ENCODE results near the gene PRR5L. TPM values are rescaled to one million over a fixed set of nuclear protein-coding genes. Genes with fewer than 3 reads are reported as not detected.

PRR5L gene
- total and polyA plus RNA-seq, 2 experiments from 2014 or later = 3.1 to 8.9 TPM

DNA sequence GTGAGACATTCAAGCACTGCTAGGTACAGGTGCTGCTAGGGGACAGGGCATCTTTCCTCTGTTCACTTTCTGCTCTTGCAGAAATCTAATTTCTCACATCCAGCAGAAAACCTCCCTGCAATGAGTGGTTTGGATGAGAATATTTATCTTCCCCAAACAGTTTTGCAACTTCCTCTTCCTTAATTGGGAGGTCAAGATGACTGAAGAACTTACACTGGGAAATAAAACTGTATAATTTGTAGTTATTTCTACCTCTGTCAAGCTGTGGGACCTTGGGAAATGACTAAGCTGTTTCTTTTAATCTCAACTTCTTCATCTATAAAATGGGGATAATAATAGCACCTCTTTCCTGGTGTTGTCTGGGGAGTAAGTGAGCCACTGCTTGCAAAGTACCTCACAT lies 69.8 kb downstream of the PRR5L start:
- Histone ChIP-seq H2AFZ (no peak overlapping the region), H3K4me2 (no peak overlapping the region), H3K79me2 (replicated peaks; ENCODE audit: insufficient read depth) (no peaks in the 10 kb centered on the region), H3K27me3 (ENCODE audit: insufficient read depth) (peaks cover 7% of the 10 kb centered on the region; the same call in 1 of the 2 replicates), H4K20me1 (replicated peaks; ENCODE audit: insufficient read depth) (no peaks in the 10 kb centered on the region), H3K4me3 (no peak overlapping the region), H3K9me2 (ENCODE audit: insufficient read depth) (no peaks in the 10 kb centered on the region), H3K36me3 (ENCODE audit: insufficient read depth) (no peaks in the 10 kb centered on the region), H3K4me1 (ENCODE audit: insufficient read depth) (peaks cover 6% of the 10 kb centered on the region; the same call in 1 of the 2 replicates), H3K27ac (ENCODE audit: low read depth) (no peak overlapping the region), H3F3A (replicated peaks; ENCODE audit: low read depth) (no peaks in the 10 kb centered on the region)
- ATAC-seq (no peak), DNase-seq (ENCODE audit: low spot score) (no peak)
- no peaks in the 10 kb centered on the region for H3K36me3 Mint-ChIP-seq (ENCODE audit: low read depth)
- H3K4me1 Mint-ChIP-seq = peaks cover 25% of the 10 kb centered on the region
- no peaks in the 10 kb centered on the region for H3K9me3 Mint-ChIP-seq
- peaks cover 4% of the 10 kb centered on the region for H3K27me3 Mint-ChIP-seq (ENCODE audit: insufficient read depth, low read depth, poor library complexity)
- TF ChIP-seq EZH2phosphoT487 (IDR thresholded peaks at IDR 0.05; ENCODE audit: unreplicated experiment) (no peak), NANOG (IDR thresholded peaks at IDR 0.05; ENCODE audit: borderline replicate concordance) (no peak), JUNB (IDR thresholded peaks at IDR 0.05; ENCODE audit: unreplicated experiment) (no peak), POLR2AphosphoS5 (IDR thresholded peaks at IDR 0.05; ENCODE audit: low read depth) (no peak), ZNF331 (CRISPR knock-in tag; IDR thresholded peaks at IDR 0.05; ENCODE audit: low read depth) (no peak), STAT1 (IDR thresholded peaks at IDR 0.05; ENCODE audit: unreplicated experiment) (no peak), ZNF114 (CRISPR knock-in tag; IDR thresholded peaks at IDR 0.05) (no peak), EZH2 (IDR thresholded peaks at IDR 0.05; ENCODE audit: low read depth, unreplicated experiment) (no peak), CREB1 (CRISPR knock-in tag; IDR thresholded peaks at IDR 0.05; ENCODE audit: low read depth) (no peak)
- TF ChIP-seq, protein P1, sequence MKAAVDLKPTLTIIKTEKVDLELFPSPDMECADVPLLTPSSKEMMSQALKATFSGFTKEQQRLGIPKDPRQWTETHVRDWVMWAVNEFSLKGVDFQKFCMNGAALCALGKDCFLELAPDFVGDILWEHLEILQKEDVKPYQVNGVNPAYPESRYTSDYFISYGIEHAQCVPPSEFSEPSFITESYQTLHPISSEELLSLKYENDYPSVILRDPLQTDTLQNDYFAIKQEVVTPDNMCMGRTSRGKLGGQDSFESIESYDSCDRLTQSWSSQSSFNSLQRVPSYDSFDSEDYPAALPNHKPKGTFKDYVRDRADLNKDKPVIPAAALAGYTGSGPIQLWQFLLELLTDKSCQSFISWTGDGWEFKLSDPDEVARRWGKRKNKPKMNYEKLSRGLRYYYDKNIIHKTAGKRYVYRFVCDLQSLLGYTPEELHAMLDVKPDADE (IDR thresholded peaks at IDR 0.05) = no peak
- TF ChIP-seq, protein P2, sequence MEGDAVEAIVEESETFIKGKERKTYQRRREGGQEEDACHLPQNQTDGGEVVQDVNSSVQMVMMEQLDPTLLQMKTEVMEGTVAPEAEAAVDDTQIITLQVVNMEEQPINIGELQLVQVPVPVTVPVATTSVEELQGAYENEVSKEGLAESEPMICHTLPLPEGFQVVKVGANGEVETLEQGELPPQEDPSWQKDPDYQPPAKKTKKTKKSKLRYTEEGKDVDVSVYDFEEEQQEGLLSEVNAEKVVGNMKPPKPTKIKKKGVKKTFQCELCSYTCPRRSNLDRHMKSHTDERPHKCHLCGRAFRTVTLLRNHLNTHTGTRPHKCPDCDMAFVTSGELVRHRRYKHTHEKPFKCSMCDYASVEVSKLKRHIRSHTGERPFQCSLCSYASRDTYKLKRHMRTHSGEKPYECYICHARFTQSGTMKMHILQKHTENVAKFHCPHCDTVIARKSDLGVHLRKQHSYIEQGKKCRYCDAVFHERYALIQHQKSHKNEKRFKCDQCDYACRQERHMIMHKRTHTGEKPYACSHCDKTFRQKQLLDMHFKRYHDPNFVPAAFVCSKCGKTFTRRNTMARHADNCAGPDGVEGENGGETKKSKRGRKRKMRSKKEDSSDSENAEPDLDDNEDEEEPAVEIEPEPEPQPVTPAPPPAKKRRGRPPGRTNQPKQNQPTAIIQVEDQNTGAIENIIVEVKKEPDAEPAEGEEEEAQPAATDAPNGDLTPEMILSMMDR (conservative IDR thresholded peaks at IDR 0.05; ENCODE audit: low read depth in 2 of 2) = no peak
- TF ChIP-seq, protein P3, sequence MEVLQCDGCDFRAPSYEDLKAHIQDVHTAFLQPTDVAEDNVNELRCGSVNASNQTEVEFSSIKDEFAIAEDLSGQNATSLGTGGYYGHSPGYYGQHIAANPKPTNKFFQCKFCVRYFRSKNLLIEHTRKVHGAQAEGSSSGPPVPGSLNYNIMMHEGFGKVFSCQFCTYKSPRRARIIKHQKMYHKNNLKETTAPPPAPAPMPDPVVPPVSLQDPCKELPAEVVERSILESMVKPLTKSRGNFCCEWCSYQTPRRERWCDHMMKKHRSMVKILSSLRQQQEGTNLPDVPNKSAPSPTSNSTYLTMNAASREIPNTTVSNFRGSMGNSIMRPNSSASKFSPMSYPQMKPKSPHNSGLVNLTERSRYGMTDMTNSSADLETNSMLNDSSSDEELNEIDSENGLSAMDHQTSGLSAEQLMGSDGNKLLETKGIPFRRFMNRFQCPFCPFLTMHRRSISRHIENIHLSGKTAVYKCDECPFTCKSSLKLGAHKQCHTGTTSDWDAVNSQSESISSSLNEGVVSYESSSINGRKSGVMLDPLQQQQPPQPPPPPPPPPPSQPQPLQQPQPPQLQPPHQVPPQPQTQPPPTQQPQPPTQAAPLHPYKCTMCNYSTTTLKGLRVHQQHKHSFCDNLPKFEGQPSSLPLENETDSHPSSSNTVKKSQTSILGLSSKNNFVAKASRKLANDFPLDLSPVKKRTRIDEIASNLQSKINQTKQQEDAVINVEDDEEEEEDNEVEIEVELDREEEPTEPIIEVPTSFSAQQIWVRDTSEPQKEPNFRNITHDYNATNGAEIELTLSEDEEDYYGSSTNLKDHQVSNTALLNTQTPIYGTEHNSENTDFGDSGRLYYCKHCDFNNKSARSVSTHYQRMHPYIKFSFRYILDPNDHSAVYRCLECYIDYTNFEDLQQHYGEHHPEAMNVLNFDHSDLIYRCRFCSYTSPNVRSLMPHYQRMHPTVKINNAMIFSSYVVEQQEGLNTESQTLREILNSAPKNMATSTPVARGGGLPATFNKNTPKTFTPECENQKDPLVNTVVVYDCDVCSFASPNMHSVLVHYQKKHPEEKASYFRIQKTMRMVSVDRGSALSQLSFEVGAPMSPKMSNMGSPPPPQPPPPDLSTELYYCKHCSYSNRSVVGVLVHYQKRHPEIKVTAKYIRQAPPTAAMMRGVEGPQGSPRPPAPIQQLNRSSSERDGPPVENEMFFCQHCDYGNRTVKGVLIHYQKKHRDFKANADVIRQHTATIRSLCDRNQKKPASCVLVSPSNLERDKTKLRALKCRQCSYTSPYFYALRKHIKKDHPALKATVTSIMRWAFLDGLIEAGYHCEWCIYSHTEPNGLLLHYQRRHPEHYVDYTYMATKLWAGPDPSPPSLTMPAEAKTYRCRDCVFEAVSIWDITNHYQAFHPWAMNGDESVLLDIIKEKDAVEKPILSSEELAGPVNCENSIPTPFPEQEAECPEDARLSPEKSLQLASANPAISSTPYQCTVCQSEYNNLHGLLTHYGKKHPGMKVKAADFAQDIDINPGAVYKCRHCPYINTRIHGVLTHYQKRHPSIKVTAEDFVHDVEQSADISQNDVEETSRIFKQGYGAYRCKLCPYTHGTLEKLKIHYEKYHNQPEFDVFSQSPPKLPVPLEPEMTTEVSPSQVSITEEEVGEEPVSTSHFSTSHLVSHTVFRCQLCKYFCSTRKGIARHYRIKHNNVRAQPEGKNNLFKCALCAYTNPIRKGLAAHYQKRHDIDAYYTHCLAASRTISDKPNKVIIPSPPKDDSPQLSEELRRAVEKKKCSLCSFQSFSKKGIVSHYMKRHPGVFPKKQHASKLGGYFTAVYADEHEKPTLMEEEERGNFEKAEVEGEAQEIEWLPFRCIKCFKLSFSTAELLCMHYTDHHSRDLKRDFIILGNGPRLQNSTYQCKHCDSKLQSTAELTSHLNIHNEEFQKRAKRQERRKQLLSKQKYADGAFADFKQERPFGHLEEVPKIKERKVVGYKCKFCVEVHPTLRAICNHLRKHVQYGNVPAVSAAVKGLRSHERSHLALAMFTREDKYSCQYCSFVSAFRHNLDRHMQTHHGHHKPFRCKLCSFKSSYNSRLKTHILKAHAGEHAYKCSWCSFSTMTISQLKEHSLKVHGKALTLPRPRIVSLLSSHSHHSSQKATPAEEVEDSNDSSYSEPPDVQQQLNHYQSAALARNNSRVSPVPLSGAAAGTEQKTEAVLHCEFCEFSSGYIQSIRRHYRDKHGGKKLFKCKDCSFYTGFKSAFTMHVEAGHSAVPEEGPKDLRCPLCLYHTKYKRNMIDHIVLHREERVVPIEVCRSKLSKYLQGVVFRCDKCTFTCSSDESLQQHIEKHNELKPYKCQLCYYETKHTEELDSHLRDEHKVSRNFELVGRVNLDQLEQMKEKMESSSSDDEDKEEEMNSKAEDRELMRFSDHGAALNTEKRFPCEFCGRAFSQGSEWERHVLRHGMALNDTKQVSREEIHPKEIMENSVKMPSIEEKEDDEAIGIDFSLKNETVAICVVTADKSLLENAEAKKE (CRISPR knock-in tag; IDR thresholded peaks at IDR 0.05) = no peak
- TF ChIP-seq, protein P4, sequence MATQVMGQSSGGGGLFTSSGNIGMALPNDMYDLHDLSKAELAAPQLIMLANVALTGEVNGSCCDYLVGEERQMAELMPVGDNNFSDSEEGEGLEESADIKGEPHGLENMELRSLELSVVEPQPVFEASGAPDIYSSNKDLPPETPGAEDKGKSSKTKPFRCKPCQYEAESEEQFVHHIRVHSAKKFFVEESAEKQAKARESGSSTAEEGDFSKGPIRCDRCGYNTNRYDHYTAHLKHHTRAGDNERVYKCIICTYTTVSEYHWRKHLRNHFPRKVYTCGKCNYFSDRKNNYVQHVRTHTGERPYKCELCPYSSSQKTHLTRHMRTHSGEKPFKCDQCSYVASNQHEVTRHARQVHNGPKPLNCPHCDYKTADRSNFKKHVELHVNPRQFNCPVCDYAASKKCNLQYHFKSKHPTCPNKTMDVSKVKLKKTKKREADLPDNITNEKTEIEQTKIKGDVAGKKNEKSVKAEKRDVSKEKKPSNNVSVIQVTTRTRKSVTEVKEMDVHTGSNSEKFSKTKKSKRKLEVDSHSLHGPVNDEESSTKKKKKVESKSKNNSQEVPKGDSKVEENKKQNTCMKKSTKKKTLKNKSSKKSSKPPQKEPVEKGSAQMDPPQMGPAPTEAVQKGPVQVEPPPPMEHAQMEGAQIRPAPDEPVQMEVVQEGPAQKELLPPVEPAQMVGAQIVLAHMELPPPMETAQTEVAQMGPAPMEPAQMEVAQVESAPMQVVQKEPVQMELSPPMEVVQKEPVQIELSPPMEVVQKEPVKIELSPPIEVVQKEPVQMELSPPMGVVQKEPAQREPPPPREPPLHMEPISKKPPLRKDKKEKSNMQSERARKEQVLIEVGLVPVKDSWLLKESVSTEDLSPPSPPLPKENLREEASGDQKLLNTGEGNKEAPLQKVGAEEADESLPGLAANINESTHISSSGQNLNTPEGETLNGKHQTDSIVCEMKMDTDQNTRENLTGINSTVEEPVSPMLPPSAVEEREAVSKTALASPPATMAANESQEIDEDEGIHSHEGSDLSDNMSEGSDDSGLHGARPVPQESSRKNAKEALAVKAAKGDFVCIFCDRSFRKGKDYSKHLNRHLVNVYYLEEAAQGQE (IDR thresholded peaks at IDR 0.05; ENCODE audit: unreplicated experiment) = no peak
- no peak overlapping the region for H3K4me3 Mint-ChIP-seq
- H3K27ac Mint-ChIP-seq = no peak overlapping the region

Data from GM23338 (cell line).